Neural cell (in vitro differentiated cells): ENCODE measurements around the gene GTF3C2. TPM values are rescaled to one million over a fixed set of nuclear protein-coding genes. Genes with fewer than 3 reads are reported as not detected.

Source experiments
- H2AFZ ChIP-seq: fragments of 200-600, 300-800 bp; sonication (generic), shearing (Covaris generic); 2 replicates; pipeline ENCODE4 v1.6.0; 2014; ENCODE audit warnings: low read depth, mild to moderate bottlenecking, antibody characterized with exemption, low read length, moderate library complexity
- H3F3A ChIP-seq: fragments of 200-600 bp; shearing (Covaris generic); 2 replicates; pipeline ENCODE4 v1.6.1; 2016; ENCODE audit warnings: mild to moderate bottlenecking, moderate library complexity, mixed read lengths, antibody characterized with exemption, low read length; ENCODE audit not compliant: insufficient read depth, poor library complexity, severe bottlenecking
- H3K27ac ChIP-seq: fragments of 200-600, 300-800 bp; sonication (generic), shearing (Covaris generic); 2 replicates; pipeline ENCODE4 v1.5.1; 2014; ENCODE audit warnings: mild to moderate bottlenecking, low read length, moderate library complexity
- H3K27me3 ChIP-seq: fragments of 300-800, 200-600 bp; sonication (generic), shearing (Covaris generic); 2 replicates; pipeline ENCODE4 v1.6.0; 2014; ENCODE audit warnings: mild to moderate bottlenecking, low read depth, low read length, moderate library complexity; ENCODE audit not compliant: insufficient read depth
- H3K36me3 ChIP-seq: fragments of 300-800, 200-600 bp; sonication (generic), shearing (Covaris generic); 2 replicates; pipeline ENCODE4 v1.5.1; 2014; ENCODE audit warnings: mild to moderate bottlenecking, antibody characterized with exemption, low read length, moderate library complexity; ENCODE audit not compliant: insufficient read depth
- H3K4me2 ChIP-seq: fragments of 300-800, 200-600 bp; sonication (generic), shearing (Covaris generic); 2 replicates; pipeline ENCODE4 v1.6.0; 2014; ENCODE audit warnings: mild to moderate bottlenecking, low read length
- H3K4me3 ChIP-seq: fragments of 300-800, 200-600 bp; sonication (generic), shearing (Covaris generic); 2 replicates; pipeline ENCODE4 v1.5.1; 2014; ENCODE audit warnings: mild to moderate bottlenecking, low read length, moderate library complexity
- H3K79me2 ChIP-seq: fragments of 200-600 bp; shearing (Covaris generic); replicated peaks from 2 replicates; pipeline ENCODE4 v1.6.0; 2014; ENCODE audit warnings: mild to moderate bottlenecking, low read length, moderate library complexity; ENCODE audit not compliant: insufficient read depth
- H3K9ac ChIP-seq: fragments of 300-800, 200-600 bp; sonication (generic), shearing (Covaris generic); 2 replicates; pipeline ENCODE4 v1.6.1; 2016; ENCODE audit warnings: mild to moderate bottlenecking, low read length, mixed read lengths
- H3K9me2 ChIP-seq: fragments of 200-600 bp; shearing (Covaris generic); 2 replicates; pipeline ENCODE4 v1.6.1; 2016; ENCODE audit warnings: mild to moderate bottlenecking, low read length, mixed read lengths; ENCODE audit not compliant: insufficient read depth
- H3K9me3 ChIP-seq: fragments of 200-600, 300-800 bp; sonication (generic), shearing (Covaris generic); 2 replicates; pipeline ENCODE4 v1.6.1; 2016; ENCODE audit warnings: mild to moderate bottlenecking, mixed run types, low read length, moderate library complexity, mixed read lengths
- H4K20me1 ChIP-seq: fragments of 200-600 bp; shearing (Covaris generic); 2 replicates; pipeline ENCODE4 v1.6.1; 2016; ENCODE audit warnings: mild to moderate bottlenecking, mixed run types; ENCODE audit not compliant: insufficient read depth
- CTCF ChIP-seq: fragments of 450-650 bp; IDR thresholded peaks from 2 replicates; pipeline ENCODE4 v1.5.1; 2014; ENCODE audit warnings: antibody characterized with exemption, mild to moderate bottlenecking, moderate library complexity; ENCODE audit not compliant: poor library complexity, severe bottlenecking
- EP300 ChIP-seq: fragments of 450-650 bp; conservative IDR thresholded peaks from 2 replicates; pipeline ENCODE4 v1.6.1; 2014; ENCODE audit warnings: antibody characterized with exemption, mild to moderate bottlenecking, moderate library complexity; ENCODE audit not compliant: poor library complexity, severe bottlenecking
- EZH2 ChIP-seq: fragments of 200-600, 300-800 bp; shearing (Covaris generic), sonication (generic); IDR thresholded peaks from 2 replicates; pipeline ENCODE4 v1.6.1; 2014; ENCODE audit warnings: antibody characterized with exemption, low read length, borderline replicate concordance, mild to moderate bottlenecking; ENCODE audit not compliant: insufficient read depth, poor library complexity, severe bottlenecking
- MXI1 ChIP-seq: fragments of 450-650 bp; conservative IDR thresholded peaks from 2 replicates; pipeline ENCODE4 v1.6.1; 2014; ENCODE audit warnings: antibody characterized with exemption, mild to moderate bottlenecking; ENCODE audit not compliant: poor library complexity, severe bottlenecking
- POLR2AphosphoS5 ChIP-seq: IDR thresholded peaks from 2 replicates; pipeline ENCODE4 v1.6.1; 2012
- RAD21 ChIP-seq: fragments of 450-650 bp; conservative IDR thresholded peaks from 2 replicates; pipeline ENCODE4 v1.6.1; 2014; ENCODE audit warnings: antibody characterized with exemption, mild to moderate bottlenecking, moderate library complexity
- REST ChIP-seq: IDR thresholded peaks from 2 replicates; pipeline ENCODE4 v1.6.1; 2012; ENCODE audit warnings: borderline replicate concordance
- SMC3 ChIP-seq: fragments of 450-650 bp; conservative IDR thresholded peaks from 2 replicates; pipeline ENCODE4 v1.6.1; 2014; ENCODE audit warnings: antibody characterized with exemption, mild to moderate bottlenecking, moderate library complexity; ENCODE audit not compliant: poor library complexity
- TAF1 ChIP-seq: IDR thresholded peaks from 2 replicates; pipeline ENCODE4 v1.6.1; 2012; ENCODE audit warnings: low read depth
- polyA plus RNA-seq: library from polyadenylated mRNA; depleted of rRNA; stranded (reverse); fragments of >200 nt; gene quantifications from 2 replicates; pipeline ENCODE4 v1.2.3, GENCODE V29; 2014

The GTF3C2 gene
- polyA plus RNA-seq, 1 donor from 2014 or later, result 27.8 TPM

- Histone ChIP-seq H3K9ac (no peak overlapping the region), H3K9me2 (no peaks in the 10 kb centered on the region), H4K20me1 (no peaks in the 10 kb centered on the region), H3K79me2 (peaks cover 12% of the 10 kb centered on the region), H3K27me3 (no peaks in the 10 kb centered on the region), H3F3A (no peaks in the 10 kb centered on the region), H3K4me2 (no peak overlapping the region), H2AFZ (no peak overlapping the region), H3K9me3 (no peaks in the 10 kb centered on the region), H3K36me3 (no peaks in the 10 kb centered on the region), H3K4me3 (no peak overlapping the region), H3K27ac (no peak overlapping the region)
- no peak for TF ChIP-seq RAD21
- no peak for TF ChIP-seq SMC3
- TF ChIP-seq EZH2, result no peak
- no peak for TF ChIP-seq MXI1
- no peak for TF ChIP-seq REST
- TF ChIP-seq EP300, result no peak
- no peak for TF ChIP-seq POLR2AphosphoS5
- TF ChIP-seq CTCF, result no peak
- TF ChIP-seq TAF1, result no peak
Observed at GRCh38 chr2:27376866-27377617, 20.5 kb upstream of the GTF3C2 start.

- TF ChIP-seq RAD21 (no peak), EZH2 (no peak), REST (no peak), TAF1 (no peak), MXI1 (no peak), CTCF (no peak), EP300 (no peak), SMC3 (no peak)
- Histone ChIP-seq H3K4me2 (no peak overlapping the region), H3F3A (no peaks in the 10 kb centered on the region), H3K9me3 (no peaks in the 10 kb centered on the region), H3K36me3 (no peaks in the 10 kb centered on the region), H3K4me3 (no peak overlapping the region), H2AFZ (no peak overlapping the region), H3K27ac (no peak overlapping the region), H3K79me2 (peaks cover 16% of the 10 kb centered on the region), H4K20me1 (no peaks in the 10 kb centered on the region), H3K9me2 (no peaks in the 10 kb centered on the region), H3K27me3 (no peaks in the 10 kb centered on the region), H3K9ac (no peak overlapping the region)
Observed at GRCh38 chr2:27376151-27376865, 19.7 kb upstream of the GTF3C2 start.
